Measurements from ENCODE around the gene ANKRD29.

The ANKRD29 gene

GRCh38 chr18:23669804-23670405 is 7.2 kb upstream of the ANKRD29 start:
- Mint-ChIP-seq H3K36me3 (no peaks in the 10 kb centered on the region), H3K9me3 (ENCODE audit: low read depth) (no peaks in the 10 kb centered on the region), H3K4me1 (ENCODE audit: low read depth) (peaks cover 3% of the 10 kb centered on the region), H3K27me3 (peaks cover 2% of the 10 kb centered on the region), H3K27ac (no peak overlapping the region), H3K4me3 (no peak overlapping the region)

GRCh38 chr18:23669202-23669766 is 6.6 kb upstream of the ANKRD29 start:
- H3K4me3 Mint-ChIP-seq: no peak overlapping the region
- H3K36me3 Mint-ChIP-seq: no peaks in the 10 kb centered on the region
- H3K27me3 Mint-ChIP-seq: peaks cover 2% of the 10 kb centered on the region
- peaks cover 6% of the 10 kb centered on the region for H3K4me1 Mint-ChIP-seq (ENCODE audit: low read depth)
- H3K27ac Mint-ChIP-seq: no peak overlapping the region
- H3K9me3 Mint-ChIP-seq (ENCODE audit: low read depth): no peaks in the 10 kb centered on the region

GRCh38 chr18:23668731-23669130 is 6.0 kb upstream of the ANKRD29 start:
- no peak overlapping the region for H3K27ac Mint-ChIP-seq
- peaks cover 6% of the 10 kb centered on the region for H3K4me1 Mint-ChIP-seq (ENCODE audit: low read depth)
- H3K4me3 Mint-ChIP-seq: no peak overlapping the region
- H3K27me3 Mint-ChIP-seq: peaks cover 2% of the 10 kb centered on the region
- H3K36me3 Mint-ChIP-seq: no peaks in the 10 kb centered on the region
- H3K9me3 Mint-ChIP-seq (ENCODE audit: low read depth): no peaks in the 10 kb centered on the region

GRCh38 chr18:23667114-23667513 is 4.4 kb upstream of the ANKRD29 start:
- H3K36me3 Mint-ChIP-seq: no peaks in the 10 kb centered on the region
- H3K4me3 Mint-ChIP-seq: no peak overlapping the region
- no peak overlapping the region for H3K27ac Mint-ChIP-seq
- peaks cover 14% of the 10 kb centered on the region for H3K4me1 Mint-ChIP-seq (ENCODE audit: low read depth)
- no peaks in the 10 kb centered on the region for H3K9me3 Mint-ChIP-seq (ENCODE audit: low read depth)
- H3K27me3 Mint-ChIP-seq: peaks cover 4% of the 10 kb centered on the region

- Mint-ChIP-seq H3K36me3 (no peaks in the 10 kb centered on the region), H3K4me1 (ENCODE audit: low read depth) (peaks cover 26% of the 10 kb centered on the region), H3K27ac (no peak overlapping the region), H3K4me3 (no peak overlapping the region), H3K9me3 (ENCODE audit: low read depth) (no peaks in the 10 kb centered on the region), H3K27me3 (peaks cover 14% of the 10 kb centered on the region)
Measured at GRCh38 chr18:23664674-23665073, 2.0 kb upstream of the ANKRD29 start.

GRCh38 chr18:23661735-23662308 is 889 bp downstream of the ANKRD29 start:
- Mint-ChIP-seq H3K4me1 (ENCODE audit: low read depth) (peaks cover 28% of the 10 kb centered on the region), H3K4me3 (peak overlapping the region; percentile 85), H3K27me3 (peaks cover 18% of the 10 kb centered on the region), H3K36me3 (no peaks in the 10 kb centered on the region), H3K9me3 (ENCODE audit: low read depth) (no peaks in the 10 kb centered on the region), H3K27ac (no peak overlapping the region)

- H3K36me3 Mint-ChIP-seq: no peaks in the 10 kb centered on the region
Measured at GRCh38 chr18:23658285-23658684, 4.4 kb downstream of the ANKRD29 start.

GRCh38 chr18:23652232-23652631 is 10.5 kb downstream of the ANKRD29 start:
- Mint-ChIP-seq H3K27ac (no peak overlapping the region), H3K27me3 (no peaks in the 10 kb centered on the region), H3K4me1 (ENCODE audit: low read depth) (no peaks in the 10 kb centered on the region), H3K9me3 (ENCODE audit: low read depth) (no peaks in the 10 kb centered on the region), H3K36me3 (no peaks in the 10 kb centered on the region), H3K4me3 (no peak overlapping the region)

More at GRCh38 chr18:23658285-23658684, 4.4 kb downstream of the ANKRD29 start:
- H3K27ac Mint-ChIP-seq: no peak overlapping the region
- H3K27me3 Mint-ChIP-seq: peaks cover 18% of the 10 kb centered on the region
- H3K4me3 Mint-ChIP-seq: no peak overlapping the region
- H3K4me1 Mint-ChIP-seq (ENCODE audit: low read depth): peaks cover 21% of the 10 kb centered on the region
- H3K9me3 Mint-ChIP-seq (ENCODE audit: low read depth): no peaks in the 10 kb centered on the region

- Mint-ChIP-seq H3K4me3 (no peak overlapping the region), H3K36me3 (no peaks in the 10 kb centered on the region), H3K27ac (no peak overlapping the region), H3K27me3 (no peaks in the 10 kb centered on the region), H3K9me3 (ENCODE audit: low read depth) (no peaks in the 10 kb centered on the region), H3K4me1 (ENCODE audit: low read depth) (no peaks in the 10 kb centered on the region)
Measured at GRCh38 chr18:23650968-23651927, 11.5 kb downstream of the ANKRD29 start.

- Mint-ChIP-seq H3K27ac (peak overlapping the region; percentile 16), H3K9me3 (ENCODE audit: low read depth) (no peaks in the 10 kb centered on the region), H3K36me3 (no peaks in the 10 kb centered on the region), H3K27me3 (no peaks in the 10 kb centered on the region), H3K4me3 (no peak overlapping the region), H3K4me1 (ENCODE audit: low read depth) (no peaks in the 10 kb centered on the region)
Measured at GRCh38 chr18:23648940-23649607, 13.6 kb downstream of the ANKRD29 start.

- no peaks in the 10 kb centered on the region for H3K27me3 Mint-ChIP-seq
- H3K9me3 Mint-ChIP-seq (ENCODE audit: low read depth): no peaks in the 10 kb centered on the region
- no peaks in the 10 kb centered on the region for H3K36me3 Mint-ChIP-seq
- no peak overlapping the region for H3K4me3 Mint-ChIP-seq
- no peaks in the 10 kb centered on the region for H3K4me1 Mint-ChIP-seq (ENCODE audit: low read depth)
- H3K27ac Mint-ChIP-seq: no peak overlapping the region
Measured at GRCh38 chr18:23648456-23648855, 14.3 kb downstream of the ANKRD29 start.

GRCh38 chr18:23646282-23646681 is 16.4 kb downstream of the ANKRD29 start:
- no peaks in the 10 kb centered on the region for H3K9me3 Mint-ChIP-seq (ENCODE audit: low read depth)
- no peaks in the 10 kb centered on the region for H3K27me3 Mint-ChIP-seq
- H3K27ac Mint-ChIP-seq: no peak overlapping the region
- no peaks in the 10 kb centered on the region for H3K36me3 Mint-ChIP-seq
- no peak overlapping the region for H3K4me3 Mint-ChIP-seq
- no peaks in the 10 kb centered on the region for H3K4me1 Mint-ChIP-seq (ENCODE audit: low read depth)

GRCh38 chr18:23645568-23646175 is 17.0 kb downstream of the ANKRD29 start:
- H3K27me3 Mint-ChIP-seq: no peaks in the 10 kb centered on the region
- no peak overlapping the region for H3K27ac Mint-ChIP-seq
- H3K4me3 Mint-ChIP-seq: no peak overlapping the region
- no peaks in the 10 kb centered on the region for H3K9me3 Mint-ChIP-seq (ENCODE audit: low read depth)
- no peaks in the 10 kb centered on the region for H3K36me3 Mint-ChIP-seq
- H3K4me1 Mint-ChIP-seq (ENCODE audit: low read depth): no peaks in the 10 kb centered on the region

GRCh38 chr18:23643815-23644490 is 18.8 kb downstream of the ANKRD29 start:
- no peaks in the 10 kb centered on the region for H3K27me3 Mint-ChIP-seq
- H3K36me3 Mint-ChIP-seq: no peaks in the 10 kb centered on the region
- H3K4me1 Mint-ChIP-seq (ENCODE audit: low read depth): no peaks in the 10 kb centered on the region
- no peaks in the 10 kb centered on the region for H3K9me3 Mint-ChIP-seq (ENCODE audit: low read depth)
- H3K4me3 Mint-ChIP-seq: no peak overlapping the region
- no peak overlapping the region for H3K27ac Mint-ChIP-seq

All from activated naive CD8-positive, alpha-beta T cell (primary cell).